HG03457 (cell line): ENCODE measurements around the gene OPCML.

Source experiments
- ATAC-seq: cut with Tn5 transposase; IDR thresholded peaks from one replicate; pipeline ENCODE4 v1.9.1; 2021; ENCODE audit warnings: moderate number of reproducible peaks; ENCODE audit not compliant: unreplicated experiment

The OPCML gene

DNA sequence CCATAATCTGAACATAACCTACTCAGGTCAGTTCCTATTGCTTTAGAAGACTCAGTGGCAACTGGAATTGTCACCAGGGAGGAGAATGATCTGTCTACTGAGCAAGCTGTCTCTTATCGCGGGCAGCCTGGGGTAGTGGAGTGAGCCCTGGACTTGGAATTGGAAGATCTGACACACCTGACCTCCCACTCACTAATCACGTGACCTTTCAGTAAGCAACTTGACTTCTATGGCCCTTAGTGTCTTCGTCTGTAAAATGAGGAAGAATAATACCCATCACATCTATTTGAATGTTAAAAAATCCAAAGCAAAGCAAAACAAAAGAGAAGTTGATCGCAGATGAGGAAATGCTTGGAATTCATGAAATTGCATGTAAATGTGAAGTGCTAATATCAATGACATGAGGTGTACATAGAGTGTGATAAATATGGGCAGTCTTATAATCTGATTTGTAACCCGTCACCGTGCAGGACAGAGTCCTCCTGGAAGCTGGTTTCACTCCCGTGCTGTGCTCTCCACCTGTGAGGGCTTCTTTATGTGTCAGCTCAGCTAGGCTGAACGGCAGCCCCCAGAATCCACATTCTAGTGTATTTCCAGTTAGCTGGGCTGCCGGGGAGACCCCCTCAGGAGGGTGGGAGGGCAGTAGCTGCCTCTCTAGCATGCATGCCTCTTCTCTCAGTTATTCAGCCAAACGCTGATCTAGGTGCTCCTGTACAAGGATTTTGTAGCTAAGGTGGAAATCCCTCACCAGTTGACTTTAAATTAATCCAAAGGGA, 482.9 kb downstream of the OPCML start:
- ATAC-seq: no peak

DNA sequence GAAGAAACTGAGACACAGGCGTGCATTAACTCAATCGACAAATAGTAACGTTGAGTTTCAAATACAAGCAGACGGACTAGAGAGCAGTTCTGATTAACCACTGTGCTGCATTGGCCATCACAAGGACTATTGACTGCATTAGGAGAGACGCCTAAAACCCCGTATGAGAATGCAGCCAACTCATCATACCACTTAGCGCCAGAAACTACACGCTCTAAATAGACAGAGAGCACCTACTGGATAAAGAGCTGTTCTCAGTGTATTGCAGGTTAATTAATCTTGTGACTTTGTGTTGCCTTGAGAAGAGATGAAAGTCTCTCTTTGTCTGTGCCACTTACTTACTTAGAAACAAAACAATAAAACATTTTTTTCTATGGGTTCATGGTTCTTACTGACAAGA, 484.0 kb downstream of the OPCML start:
- ATAC-seq: no peak

DNA sequence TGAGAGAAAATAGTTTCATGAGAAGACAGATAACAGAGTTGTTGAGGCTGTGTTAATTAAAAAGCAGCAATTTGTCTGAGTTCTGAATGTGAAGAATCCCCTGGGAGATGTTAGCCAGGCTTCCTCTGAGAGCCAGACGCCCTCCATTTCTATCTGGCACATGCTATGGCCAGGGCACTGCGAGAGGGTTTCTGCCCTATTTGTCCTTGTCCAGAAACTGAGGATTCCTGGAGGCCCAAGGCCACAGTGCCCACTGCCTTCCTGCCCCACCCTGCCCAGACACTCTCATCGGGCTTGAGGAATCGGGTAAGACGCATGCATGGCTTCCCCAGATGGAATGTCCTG, 484.6 kb downstream of the OPCML start:
- ATAC-seq: no peak

DNA sequence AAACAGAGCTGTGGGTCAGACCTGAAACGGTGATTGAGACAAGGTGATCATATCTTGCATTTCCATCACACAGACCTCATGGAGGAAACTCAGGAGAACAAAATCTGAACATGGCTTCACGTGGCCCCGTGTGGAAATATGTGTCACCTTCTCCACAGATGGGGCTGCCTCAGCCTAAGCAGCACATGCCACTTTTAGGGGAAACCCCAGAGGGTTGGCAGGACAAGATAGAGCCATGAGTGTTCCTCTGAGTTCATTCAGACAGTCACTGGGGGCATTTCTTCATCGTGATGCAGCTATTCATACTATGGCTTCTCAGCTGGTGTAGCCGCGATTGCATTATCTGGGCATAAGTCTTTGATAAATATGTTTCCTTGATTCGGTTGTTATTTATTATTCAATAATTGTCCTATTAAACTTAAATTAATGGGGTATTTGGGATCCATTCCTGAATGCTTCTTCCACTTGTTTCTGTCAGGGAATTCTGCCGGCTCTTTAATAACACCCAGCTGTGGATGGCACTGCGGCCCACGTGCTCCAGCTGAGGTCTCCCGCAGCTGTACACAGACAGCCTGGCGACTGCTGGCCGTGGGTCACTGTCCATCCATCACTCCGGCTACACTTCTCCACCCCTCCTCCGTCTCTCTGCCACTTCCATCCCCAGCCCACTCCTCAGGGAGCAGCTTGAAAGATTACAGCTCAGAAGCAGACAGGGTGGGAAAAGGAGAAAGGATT, 485.1 kb downstream of the OPCML start:
- ATAC-seq: no peak

DNA sequence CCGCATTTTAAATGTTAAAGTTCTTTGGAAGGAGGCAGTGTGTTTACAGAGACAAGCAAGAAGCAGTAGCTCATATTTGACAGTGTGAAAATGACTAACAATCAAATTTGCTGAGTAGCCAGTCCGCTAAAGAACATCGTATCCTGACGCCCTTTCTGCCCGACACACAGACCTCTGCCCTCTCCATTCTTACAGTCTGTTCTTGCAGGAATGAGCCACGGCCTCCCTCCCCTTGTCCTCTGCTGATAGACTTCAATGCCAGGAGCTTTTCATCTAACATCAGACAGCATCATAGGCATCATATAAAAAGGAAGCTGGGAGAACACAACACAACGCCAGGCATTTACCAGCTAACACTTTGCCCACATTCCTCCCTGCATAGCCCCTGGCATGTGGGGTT, 486.0 kb downstream of the OPCML start:
- ATAC-seq: no peak

DNA sequence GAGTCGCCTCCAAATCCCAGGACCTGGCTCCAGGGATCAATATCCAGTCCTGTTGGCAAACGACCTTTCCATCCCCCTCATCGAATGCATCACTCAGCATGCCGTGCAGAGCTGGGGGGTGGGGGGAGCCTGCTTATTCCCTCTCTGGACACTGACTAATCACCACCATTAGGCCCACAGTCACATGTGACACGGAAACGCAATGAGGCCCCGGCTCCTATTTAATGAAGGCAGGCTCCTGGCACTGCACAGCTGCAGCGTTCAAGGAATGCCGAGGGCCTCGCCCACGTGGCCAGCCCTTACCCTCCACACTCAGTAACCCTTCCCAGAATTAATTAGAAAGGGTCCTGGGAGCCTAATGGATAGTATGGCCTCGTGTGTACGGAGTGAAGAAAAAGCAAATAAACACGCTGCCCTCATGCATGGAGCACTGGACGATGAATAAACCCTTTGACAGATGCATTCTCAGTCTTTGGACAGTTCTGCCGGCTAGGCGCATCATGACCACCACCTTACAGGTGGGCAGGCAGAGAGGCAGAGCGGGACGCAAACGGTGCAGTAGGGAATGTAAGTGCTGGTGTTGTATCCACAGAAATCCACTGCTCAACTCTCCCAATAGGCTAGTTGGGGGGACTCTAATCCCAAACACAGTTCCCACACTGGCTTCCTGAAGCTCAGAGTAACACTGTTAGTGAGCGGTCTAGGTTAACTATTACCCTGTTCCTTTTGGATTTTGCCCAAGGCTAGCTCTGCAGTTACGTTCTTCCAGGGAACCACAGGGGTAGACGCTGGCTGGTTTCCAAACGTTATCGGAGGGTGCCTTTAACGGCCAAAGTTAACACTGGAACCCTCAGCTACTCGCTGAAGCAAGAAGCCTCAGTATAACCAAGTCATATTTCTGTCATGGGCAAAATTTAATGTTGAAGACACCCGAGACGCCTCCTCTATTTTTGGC, 490.1 kb downstream of the OPCML start:
- no peak for ATAC-seq

DNA sequence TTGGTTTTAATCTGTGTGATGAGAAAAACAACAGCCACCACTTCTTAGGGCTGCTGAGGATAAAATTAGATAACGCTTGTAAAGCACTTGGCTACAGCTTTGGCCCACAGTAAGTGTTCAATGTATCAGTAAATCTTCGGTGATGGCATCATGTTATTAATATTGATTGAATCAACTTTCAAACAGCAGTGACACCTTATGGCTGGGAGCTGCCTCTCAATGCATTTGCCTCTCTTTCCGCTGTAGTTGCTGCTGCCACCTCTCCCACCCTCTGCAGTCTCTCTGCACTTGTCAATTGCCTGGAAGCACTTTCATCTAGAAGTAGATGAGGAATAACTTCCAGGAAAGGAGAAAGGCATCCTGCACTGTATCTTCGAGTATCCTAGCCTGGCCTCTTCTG, 491.1 kb downstream of the OPCML start:
- no peak for ATAC-seq

DNA sequence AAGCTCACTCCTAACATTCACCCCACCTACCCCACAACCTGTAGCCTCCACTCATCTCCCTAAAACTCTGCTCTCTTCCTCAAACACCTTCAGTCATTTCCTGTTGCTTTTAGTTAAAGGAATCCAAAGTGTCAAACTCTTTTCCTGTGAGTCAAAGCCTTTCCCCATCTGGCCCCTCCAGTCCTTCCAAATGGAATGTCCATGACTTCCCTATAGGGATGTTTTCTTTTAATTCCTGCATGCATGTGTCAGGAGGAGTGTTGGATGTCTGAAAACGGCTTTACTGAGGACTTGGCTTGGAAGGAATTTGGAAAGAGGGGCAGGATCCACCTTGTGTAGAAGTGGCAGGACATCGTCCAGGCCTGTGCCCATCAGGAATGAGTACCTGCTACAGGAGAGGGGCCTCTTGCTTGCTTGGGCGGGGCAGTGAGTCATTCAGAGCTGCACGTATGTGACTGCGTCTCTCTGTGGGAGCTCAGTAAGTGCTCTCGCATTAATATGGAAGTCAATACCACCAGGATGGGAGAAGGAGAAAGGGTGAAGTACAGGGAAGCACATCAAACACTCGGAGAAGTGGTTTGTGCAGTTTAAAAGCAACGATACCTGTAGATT, 491.9 kb downstream of the OPCML start:
- no peak for ATAC-seq

DNA sequence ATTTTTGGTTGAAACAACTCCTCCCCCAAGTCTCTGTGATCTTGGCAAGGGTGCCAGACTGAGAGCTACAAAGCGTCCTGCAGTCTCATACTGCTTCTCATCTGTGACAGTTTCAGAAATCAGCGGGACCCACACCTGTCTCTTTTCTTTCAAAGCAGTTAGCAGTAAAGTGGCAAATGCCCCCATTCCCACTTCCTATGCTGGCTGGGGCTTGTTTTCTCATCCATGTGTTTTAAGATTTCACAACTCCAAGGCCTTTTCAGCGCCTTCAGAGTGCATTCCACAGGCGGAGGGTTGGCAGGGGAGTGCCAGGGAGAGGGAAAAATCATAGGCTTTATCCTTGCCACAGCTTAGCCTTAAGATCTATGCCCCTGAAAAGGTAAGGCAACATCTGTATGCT, 493.5 kb downstream of the OPCML start:
- ATAC-seq: no peak

DNA sequence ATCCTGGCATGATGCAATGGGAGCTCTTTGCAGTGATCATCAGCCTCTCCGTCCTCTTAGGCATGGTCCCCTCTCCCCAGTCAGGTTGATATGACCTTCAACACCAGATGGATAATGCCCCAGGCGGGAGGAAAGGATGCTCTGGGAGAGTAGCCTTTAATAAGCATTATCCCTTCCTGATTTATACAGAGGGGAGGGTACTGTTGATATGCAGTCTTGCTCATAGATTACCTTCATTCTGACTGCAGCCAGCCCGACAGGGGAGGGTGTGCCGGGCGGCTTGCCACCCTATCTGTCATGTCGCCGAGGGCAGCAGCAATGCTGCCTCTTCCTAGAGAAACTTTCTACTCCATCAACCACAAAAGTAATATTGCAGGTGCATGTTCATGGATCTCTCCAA, 497.4 kb downstream of the OPCML start:
- ATAC-seq: no peak

DNA sequence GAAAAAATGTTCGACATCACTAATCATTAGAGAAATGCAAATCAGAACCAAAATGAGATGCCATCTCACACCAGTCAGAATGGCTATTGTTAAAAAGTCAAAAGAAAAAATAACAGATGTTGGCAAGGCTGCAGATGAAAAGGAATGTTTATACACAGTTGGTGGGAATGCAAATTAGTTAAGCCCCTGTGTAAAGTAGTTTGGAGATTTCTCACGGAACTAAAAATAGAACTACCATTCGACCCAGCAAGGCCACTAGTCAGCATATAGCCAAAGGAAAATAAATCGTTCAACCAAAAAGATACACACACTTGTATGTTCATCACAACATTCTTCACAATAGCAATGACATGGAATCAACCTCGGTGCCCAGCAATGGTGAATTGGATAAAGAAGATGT, 503.2 kb downstream of the OPCML start:
- no peak for ATAC-seq

DNA sequence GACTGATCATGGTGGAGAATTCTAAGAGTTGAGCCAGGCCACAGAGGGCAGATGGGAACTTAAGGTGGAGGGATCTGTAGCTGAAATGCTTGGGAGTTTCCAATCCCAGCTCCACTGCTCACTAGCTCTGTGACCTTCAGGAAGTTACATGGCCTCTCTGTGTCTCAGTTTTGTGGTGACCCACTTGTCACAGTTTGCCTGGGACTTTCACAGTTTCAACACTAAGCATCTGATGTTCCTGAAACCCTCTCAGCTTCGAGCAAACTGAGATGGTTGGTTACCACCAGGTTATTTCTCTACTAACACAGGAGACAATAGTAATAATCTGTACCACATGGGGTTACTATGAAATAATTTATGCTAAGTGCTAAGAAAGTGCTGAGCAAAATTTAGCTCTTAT, 505.3 kb downstream of the OPCML start:
- no peak for ATAC-seq

DNA sequence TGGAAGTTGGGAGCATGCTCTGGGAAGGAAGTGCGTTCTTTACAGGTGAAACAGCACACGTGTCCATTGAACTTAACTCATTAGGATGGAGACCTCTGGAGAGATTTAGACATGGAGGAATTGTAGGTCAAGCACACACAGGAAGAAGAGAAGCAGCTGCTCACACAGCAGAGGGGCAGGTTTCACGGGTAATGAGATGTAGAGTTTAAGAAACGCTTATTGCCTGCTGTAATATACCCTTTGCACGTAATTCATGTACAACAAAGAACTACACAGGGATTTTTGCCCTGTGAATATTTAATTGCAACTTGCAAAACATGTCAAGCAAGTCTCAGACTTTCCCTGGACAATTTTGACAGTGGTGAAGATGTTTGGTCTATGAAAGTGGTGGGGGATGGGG, 508.0 kb downstream of the OPCML start:
- no peak for ATAC-seq

DNA sequence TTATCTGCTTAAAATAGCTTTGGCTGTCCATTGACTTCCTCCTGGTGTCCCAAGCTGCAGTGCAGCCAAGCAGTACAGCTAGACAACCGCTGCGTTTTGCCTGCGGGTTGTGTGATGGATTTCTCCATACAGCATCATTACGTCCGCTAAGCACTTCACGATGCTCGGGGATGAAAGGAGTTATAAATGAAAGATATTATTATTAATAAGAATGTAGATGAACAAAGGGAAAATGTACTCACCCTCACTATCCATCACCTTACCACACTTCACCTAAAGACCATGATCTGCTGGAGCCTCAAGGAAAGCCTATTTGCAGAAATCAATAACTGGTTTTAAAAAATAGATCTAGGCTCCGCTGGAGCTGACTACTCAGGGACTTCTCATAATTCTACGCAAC, 509.1 kb downstream of the OPCML start:
- no peak for ATAC-seq

DNA sequence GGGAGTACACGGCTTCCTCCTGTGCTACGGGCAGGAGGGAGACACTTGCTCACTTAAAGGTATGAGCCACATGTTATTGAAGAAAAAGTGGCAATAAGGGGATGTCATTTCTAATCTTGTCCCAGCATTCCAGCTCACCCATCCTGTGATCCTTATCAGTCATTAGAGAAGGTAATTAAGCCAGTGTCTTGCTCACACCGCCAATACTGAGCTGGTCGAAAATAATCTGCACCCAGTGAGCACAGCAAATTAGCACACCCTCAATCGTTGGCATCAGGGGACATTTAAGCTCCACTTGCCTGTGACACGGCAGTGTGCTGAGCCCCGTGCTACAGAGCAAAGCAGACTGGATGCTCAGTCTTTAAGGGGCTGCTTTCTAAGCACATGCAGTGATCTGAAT, 510.7 kb downstream of the OPCML start:
- ATAC-seq: no peak

DNA sequence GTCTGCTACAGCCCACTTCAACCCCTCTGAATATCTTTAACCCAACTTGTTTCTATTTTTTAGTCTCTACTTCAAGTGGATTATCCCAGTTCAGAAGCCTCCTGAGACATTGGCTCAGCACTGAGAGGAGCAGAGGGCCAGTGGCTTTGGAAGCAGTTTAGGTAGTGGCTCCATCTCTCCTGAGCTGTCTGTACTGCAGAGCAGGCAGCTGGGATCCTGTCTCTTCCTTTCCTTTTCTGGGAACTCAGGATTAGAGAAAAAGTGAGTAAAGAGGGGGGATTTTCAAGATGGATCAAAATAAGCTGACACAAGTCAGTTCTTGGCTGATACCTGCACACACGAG, 512.0 kb downstream of the OPCML start:
- ATAC-seq: no peak

DNA sequence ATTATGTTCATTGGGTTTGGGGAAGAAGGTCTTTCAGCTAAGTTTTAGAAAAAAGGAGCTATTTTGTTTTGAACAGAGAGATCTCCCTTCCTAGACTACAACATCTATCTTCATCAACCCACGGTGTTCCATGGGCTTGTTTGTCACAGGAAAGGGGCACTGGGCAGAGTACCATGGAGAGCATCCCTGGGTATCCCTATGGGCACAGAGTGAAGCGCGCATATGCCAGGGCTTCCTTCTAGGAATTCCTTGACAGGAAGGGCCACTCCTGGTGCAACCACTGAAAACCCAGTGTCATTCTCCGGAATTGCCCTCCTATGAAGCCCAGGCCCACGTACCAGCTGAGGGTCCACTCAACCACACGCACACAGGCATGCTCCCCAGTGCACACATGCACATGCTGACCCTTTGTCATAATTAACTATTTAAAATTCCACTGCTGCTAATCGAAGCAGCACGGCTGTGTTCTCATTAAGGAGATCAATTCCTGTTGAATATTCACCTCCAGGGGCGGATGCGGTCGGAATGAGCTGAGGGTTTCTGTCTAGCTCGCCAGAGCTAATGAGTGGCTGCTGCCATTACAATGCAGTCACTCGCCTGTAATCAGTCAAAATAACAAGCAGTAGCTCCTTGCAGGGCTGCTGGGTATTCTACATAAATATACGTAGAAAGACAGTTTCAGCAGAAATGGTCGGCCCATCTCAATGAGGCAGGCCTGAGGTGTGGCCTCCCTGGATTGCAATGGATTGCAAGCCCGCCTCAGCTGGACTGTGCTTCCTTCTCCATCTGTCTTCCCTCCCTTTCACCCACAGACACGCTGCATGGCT, 512.5 kb downstream of the OPCML start:
- ATAC-seq: no peak

DNA sequence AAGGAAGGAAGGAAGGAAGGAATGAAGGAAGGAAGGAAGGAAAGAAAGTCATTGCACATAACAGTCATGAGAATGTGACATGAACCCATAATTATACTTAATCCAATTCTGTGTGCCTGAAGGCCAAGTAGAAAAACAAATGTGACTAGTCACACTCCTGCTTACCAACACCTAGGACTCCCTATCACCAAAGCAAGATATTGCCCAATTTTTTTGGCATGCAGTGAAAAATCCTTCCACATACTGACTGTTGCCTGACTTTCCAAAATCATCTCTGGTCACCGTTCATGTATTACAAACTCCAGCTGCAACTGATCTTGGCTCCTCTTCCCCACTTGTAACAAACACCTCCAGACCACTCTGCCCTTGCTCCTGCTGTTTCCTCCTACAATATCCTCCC, 516.8 kb downstream of the OPCML start:
- no peak for ATAC-seq

DNA sequence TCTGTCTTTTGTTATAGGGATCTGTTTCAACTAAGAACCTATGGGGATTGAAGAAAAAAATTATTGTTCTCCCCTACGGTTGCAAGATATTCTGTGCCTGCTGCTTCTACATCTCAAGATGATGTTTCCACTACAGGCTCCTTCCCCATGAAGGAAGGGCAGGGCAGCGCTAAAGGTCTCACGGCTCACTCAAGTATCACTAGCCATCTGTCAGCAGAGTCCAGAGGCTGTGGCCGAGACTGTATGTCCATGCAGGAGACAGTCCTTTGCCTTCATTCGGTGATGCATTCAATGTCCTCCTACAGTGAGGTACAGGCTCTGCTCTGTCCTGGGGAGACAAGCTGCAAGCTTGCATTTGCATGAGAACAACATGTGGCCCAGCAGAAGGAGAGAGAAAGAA, 518.0 kb downstream of the OPCML start:
- ATAC-seq: no peak

DNA sequence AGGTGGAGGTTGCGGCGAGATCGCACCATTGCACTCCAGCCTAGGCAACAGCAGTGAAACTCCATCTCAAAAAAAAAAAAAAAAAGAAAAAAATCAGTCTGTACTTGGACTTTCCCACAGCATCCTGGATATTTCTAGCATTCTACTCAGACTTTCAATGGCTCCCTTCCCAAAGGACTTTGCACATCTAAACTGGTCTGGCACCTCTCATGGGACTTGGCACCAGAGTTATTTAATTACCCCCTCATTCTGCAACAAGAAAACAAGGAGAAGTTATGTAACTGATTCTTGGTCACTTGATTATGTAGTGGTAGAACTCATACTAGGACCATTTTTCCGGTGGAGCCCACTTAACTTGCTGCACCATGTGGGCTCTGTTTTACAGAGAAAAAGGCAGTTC, 519.5 kb downstream of the OPCML start:
- no peak for ATAC-seq
